Activated effector memory CD4-positive, alpha-beta T cell treated with anti-CD3 and anti-CD28 coated beads, Interleukin-2, amount 50 U/mL, for 16 hours (primary cell): ENCODE results near the gene KLHL24.
A peak's percentile ranks its signal among the peaks of the same experiment; 100 is the strongest.
"Not testable (repeated sequence)": the region's sequence is repeated elsewhere in the genome, so short reads cannot be mapped to it uniquely, and the experiment has no call there.

Experiments used
- DNase-seq: peaks from one replicate; pipeline ENCODE4 v3.0.0-alpha.2; 2020

Gene KLHL24, protein sequence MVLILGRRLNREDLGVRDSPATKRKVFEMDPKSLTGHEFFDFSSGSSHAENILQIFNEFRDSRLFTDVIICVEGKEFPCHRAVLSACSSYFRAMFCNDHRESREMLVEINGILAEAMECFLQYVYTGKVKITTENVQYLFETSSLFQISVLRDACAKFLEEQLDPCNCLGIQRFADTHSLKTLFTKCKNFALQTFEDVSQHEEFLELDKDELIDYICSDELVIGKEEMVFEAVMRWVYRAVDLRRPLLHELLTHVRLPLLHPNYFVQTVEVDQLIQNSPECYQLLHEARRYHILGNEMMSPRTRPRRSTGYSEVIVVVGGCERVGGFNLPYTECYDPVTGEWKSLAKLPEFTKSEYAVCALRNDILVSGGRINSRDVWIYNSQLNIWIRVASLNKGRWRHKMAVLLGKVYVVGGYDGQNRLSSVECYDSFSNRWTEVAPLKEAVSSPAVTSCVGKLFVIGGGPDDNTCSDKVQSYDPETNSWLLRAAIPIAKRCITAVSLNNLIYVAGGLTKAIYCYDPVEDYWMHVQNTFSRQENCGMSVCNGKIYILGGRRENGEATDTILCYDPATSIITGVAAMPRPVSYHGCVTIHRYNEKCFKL

DNA sequence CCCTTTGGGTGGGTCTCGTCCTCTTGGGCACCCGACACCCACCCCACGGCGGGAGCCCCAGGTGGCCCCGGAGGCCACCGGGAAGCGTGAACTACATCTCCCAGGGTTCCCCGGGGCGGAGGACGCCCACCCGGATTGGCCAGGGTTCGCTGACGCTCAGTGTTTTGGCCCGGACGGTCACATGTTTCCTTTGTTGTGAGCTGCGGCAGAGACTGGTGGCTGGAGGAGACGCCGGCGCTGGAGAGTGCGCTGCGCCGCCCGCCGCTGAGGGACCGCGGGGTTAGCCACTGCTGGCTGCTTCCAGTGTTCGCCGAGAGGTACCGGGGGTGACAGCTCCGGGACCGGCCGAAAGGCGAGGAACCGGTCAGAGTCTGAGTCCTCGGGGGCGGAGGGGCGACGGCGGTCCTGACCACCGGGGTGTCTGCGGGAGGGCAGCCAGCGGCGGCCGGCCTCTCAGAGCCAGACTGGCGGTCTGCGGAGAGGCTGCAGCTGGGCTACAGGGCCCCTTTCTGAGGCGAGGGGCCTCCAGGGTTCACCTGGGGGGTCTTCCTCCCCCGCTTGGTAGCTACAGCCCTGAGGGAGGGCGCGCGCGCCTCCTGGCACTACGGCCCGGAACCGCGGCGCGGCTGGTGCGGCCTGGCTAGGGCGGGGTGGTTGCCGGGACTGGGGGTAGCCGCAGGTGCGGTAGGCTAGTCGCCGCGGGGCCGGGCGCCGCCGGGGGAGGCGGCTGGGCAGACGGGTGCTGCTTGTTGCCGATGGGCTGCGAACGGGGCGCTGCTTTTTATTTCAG is at the start of gene KLHL24:
TSS of gene KLHL24 (plus strand) at position 193 of the 790 bp plus-strand sequence. CDS start 14,734 bp downstream, outside the sequence.
- DNase-seq = peak; percentile 97

DNA sequence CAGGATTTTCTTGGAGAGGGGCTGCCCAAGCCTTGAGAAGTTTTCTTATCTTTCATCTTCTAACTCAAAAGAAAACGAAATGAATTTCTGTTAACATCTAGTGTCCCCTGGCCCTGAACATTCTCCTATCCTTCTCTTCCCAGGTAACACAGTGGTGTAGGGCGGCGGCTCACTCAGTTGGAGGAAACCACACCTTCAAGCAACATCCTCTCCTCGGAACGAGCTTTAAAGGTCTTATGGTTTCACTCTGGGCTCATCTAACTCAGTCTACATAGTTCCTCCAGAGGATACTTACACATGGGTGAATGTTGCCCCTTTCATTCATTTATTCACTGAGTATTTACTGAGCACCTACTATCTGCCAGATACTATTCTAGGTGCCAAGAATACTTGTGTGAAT is 48.9 kb upstream of the KLHL24 start:
- no peak for DNase-seq

DNA sequence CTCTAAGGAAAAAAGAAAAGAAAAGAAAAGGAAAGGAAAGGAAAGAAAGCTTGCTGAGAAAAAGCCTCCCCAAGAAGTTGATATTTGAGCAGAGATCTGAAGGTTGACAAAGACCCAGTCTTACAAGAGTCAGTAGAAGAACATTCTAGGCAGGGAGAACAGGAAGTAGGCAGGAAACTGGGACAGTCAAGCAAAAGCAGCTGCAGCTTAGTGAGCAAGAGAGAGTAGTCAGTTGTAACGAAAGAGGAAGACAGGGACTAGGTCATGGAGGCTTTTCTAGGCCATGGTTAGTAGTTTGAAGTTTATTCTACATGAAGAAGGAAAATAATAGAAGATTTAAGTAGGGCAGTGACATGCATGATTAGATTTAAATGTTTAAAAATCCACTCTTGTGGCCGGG is 48.1 kb upstream of the KLHL24 start:
- DNase-seq = no peak

DNA sequence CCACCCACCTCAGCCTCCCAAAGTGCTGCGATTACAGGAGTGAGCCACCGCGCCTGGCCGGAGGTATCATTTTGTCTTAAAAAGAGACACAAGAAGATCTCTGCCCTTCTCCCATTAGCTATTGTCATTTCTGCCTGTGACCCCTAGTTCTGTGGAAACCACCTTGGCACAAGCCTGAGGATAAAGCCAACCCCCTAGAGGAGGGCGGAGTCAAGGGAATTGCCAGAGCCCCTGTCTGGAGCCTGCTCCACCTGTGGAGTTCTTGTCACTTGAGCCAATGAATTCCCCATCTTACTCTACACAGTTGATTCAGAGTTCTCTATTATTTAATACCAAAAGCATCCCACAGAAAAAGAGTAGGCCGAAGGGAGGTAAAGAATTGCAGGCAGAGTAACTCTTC is 45.0 kb upstream of the KLHL24 start:
- no peak for DNase-seq

DNA sequence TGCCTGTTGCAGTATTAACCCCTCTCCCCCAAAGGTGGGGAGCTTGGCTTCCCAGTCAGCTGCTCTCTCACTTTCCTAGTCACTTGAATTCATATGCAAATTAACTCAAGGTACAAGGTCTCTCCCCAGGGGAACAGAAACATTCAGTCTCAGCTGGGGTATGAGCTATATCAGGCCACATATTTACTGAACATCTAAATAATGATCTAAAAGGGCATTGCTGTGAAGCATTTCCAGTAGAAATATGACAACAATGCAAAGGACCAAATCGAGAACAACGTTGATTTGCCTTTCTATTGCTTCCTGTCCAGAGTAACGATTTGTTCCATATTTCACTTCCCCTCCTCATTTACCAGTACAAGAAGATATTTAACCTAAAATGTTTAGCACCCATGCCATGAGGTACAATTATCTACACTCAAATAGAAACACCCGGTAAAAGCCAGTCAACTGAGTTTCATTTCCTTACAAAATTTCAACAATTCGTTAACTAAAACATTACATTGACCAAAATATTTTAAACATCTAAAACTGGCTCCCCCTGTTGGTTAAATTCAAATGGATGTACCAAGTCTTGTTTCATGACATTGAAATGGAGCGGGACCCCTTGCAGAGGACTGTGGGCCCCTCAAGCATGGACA is 43.4 kb upstream of the KLHL24 start:
- DNase-seq = no peak

DNA sequence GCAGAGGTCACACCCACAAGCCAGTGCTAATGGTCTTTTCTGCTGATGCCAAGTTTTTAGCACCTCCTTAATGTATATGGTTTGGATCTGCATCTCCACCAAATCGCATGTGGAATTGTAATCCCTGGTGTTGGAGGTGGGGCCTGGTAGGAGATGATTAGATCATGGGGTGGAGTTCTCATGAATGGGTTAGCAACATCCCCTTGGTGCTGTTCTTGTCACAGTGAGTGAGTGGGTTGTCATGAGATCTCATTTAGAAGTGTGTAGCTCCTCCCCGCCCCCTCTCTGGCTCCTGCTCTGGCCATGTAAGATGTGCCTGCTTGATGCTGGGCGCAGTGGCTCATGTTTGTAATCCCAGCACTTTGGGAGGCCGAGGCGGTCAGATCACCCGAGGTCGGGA is 42.6 kb upstream of the KLHL24 start:
- no peak for DNase-seq

DNA sequence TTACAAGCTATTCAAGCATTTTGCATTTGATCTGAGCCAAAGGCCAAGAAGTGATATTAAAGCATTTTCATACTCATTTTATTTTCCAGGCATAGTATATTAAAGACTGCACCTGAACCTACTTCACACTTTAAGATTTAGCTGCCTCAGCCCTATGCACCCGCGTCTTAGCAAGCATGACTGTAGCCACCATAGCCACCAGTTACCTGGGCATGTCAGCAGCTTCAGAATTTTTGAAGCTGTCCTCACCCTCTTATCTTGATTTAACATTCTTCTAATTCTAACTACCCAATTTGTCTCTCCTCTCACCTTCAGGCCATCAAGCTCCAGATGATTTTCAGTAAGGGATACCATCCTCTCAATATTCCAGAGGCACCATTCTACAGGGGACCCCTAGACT is 40.8 kb upstream of the KLHL24 start:
- no peak for DNase-seq

DNA sequence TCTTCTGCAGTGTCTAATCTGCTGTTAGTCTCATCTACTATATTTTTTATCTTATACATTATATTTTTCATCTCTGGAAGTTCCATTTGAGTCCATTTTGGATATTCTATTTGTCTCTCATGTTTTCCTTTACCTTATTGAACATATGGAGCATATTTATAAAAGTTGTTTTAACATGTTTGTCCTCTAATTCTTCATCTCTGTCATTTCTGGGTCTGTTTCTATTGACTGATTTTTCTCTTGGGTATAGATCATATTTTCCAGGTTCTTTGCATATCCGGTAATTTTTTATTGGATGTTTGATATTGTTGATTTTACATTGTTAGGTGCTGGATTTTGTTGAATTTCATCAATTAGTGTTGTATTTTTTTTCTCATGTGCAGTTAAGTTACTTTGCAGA is 37.5 kb upstream of the KLHL24 start:
- no peak for DNase-seq

DNA sequence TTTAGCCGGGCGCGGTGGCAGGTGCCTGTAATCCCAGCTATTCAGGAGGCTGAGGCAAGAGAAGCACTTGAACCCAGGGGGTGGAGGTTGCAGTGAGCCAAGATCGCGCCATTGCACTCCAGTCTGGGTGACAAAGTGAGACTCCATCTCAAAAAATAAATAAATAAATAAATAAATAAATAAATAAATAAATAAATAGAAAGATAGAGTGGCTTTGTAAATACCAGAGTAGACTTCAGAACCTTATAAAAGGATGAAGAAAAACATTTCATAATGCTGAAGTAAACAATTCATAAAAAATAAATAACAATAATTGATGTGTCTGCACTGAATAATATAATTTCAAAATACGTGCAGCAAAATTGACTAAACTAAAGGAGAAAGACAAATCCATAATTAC is 24.1 kb upstream of the KLHL24 start:
- not testable (repeated sequence) for DNase-seq

DNA sequence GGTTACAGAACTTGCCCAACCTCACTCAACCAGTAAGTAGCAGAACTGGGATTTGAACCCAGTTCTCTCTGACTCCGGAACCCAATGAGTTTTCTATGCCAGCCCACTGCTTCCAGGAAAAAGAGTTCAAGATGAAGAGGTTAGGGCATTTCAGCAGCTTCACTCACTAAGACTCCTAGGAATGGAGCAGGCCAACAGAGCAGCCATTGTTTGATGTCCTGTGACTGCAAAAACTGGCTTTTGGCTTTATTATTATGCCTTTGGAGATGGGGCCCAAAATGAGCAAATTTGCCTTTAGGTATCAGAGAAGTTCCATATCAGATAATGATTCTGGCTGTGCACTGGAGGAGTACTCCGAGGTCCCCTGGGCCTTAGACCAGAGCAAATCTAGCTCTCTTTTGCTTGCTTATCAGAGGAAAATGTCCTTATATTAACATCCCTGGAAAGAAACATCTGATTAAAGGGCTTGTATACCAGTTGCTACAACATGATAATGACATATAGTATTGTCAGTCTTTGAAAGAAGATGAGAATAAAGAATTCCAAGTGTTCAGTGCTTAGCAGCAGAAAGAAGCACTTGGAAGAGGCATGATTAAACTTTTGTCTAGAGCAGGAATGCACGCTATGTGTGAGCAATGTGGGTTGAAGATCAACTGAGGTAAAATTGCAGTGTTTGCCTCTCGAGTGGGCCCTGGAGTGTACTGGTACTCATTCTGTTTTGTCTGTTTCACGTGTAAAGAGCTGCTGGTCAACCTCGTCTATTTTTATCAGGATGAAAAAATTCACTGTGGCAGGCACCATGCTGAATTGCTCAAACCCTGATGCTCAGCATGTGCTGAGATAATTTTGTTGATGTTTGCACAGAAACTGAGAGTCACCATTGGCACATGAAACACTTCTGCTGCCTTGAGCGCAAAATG is 21.8 kb upstream of the KLHL24 start:
- DNase-seq = no peak

DNA sequence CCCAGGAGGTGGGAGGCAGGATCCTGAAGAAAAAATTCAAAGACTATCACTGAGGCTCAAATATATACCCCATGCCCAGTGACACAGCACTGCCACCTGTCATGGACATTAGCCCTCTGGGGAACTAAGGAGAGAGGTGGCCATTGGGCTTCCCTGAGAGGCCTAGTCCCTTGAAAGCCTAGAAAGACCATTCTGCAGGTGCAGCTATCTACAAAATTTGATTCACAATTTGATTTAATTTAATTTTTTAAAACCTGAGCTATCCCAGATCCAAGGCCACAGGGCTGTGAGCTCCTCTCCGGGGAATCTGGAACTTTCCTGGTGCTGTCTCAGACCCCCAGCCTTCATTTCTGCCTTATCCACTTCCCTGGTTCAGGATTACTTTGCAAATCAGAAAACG is 16.9 kb upstream of the KLHL24 start:
- no peak for DNase-seq

DNA sequence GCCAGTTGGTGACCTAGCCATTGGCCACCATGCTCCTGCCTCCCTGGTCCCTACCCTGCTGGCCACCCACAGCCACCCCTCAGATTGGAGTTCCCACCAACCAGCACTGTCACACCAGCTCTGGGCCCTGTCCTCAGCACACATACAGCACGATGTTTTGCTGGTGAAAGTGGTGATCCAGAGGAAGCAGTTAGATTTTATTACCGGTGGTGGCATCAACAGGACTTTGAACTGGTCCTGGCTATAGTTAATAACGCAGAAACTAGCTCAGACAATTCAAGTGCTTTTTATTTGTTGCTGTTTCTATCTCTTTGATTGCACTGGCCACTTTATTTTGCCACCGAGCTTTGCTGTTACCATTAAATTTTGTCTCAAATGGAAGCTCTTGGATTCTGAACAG is 16.4 kb upstream of the KLHL24 start:
- DNase-seq = no peak

DNA sequence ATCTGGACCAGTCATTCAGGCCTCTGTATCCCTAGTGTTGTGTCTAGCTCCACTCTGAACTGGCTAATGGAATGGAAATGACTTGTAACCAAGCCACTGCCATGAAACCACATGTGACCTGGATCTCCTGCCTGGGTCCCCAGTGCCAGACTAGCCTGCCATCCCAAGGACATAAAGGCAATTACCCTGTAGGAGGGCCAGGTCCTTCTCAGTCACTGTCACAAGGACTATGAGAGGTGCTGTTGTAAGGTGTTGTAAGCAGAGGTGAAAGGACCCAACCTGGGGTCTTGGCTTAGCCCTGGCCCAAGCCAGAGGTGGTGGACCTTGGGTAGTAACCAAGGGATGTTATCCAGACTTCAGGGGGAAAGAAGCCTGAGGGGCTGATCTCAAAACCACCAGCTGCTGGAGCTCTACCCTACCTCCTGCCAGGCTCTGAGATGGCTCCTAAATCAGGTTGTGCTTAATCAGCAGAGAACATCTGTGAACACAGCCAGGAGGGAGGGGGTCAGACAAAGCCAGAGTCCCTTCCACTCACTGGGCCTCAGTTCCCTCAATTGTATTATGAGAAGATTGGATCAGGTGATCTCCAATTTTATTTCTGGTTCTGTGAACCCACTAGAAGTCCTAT is 15.7 kb upstream of the KLHL24 start:
- DNase-seq = no peak

DNA sequence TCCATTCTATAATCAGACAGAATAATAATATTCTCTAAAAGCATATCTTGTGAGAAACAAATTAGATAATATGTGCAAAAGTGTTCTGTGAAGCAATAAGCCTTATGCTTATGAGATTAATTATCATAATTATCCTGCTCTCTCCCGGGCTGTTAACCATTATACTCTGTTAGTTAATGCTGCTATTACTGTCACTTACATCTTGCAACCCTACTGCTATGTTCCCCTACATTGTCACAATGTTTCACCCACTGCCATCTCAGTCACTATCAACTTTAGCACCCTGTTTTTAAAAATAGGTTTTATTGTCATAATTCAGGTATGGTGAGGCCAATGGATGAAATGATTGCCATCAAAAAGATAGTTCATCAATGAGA is 15.2 kb upstream of the KLHL24 start:
- no peak for DNase-seq

DNA sequence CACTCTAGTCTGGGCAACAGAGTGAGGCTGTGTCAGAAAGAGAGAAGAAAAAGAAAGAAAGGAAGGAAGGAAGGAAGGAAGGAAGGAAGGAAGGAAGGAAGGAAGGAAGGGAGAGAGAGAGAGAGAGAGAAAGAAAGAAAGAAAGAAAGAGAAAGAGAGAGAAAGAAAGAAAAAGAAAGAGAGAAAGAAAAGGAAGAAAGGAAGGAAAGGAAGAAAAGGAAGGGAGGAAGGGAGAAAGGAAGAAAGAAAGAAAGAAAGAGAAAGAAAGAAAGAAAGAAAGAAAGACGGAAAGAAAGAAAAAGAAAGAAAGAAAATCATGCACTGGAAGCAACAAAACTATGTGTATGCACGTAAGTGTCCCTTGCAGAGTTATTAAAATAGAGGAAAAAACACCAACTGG is 12.9 kb upstream of the KLHL24 start:
- not testable (repeated sequence) for DNase-seq

DNA sequence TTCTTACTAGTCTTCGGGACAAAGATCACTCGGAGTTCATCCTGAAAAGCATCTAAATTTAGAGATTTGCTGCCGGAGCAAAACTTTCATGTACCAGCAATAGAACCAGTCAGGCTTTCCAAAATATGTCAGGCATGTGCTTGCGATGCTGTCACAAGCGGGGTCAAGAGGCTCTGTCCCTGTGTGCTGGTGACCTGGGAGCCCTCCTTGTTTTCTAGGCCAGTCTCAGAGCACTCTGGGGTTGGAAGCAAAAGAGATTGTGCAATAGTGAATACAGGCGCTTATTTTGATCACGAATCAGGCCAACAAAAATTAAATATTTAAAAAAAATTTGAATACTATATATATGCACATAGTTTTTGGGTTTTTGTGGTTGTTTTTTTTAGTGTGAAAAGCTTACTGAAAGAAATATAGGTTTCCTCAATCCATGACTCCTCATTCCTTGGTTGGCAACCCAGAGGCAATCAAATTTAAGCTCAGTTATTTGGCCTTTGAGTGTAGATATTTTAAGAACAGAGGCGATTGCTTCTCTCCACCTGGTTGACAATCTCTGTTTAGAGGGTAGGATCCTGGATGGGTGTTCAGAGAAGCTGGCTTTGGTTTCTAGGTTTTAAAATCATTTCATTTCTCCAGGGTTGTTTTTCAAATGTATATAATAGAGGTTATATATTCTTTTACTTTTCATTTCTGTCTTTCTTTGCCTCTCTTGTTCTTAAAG is 8.4 kb upstream of the KLHL24 start:
- DNase-seq = no peak

DNA sequence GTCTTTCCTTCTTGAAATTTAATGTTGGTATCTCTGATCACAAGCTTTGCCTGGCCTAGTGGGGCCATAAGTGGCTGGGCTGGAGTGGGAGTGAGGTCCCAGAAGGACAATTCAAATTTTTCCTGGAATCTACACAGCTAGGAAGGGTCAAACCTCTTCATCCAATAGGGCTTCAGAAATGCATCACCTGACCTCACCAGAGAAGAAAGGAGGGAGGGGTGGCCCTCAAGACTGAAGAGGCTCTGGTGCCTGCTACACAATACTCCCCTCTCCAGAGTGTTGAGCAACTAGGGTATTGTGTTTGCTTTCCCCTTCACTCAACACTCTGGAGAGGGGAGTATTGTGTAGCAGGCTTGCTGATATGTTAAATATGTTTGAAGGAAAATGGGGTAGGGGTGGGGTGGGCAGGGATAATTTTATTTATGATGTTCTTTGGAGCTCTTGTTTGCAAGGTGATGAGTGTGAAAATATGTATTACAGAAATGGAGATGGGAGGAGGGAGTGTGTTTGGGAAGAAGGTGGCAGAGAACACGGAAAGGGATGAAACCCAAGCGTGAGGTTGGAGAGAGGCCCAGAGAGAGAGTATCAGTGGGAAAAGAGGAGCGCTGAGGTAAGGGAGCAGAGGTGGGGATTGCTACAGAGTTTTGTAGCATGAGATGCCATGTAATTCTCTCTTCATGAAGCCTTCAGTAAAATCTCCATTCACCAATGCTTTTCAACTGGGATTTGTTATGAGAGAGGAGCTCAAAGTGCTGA is 5.7 kb upstream of the KLHL24 start:
- no peak for DNase-seq

DNA sequence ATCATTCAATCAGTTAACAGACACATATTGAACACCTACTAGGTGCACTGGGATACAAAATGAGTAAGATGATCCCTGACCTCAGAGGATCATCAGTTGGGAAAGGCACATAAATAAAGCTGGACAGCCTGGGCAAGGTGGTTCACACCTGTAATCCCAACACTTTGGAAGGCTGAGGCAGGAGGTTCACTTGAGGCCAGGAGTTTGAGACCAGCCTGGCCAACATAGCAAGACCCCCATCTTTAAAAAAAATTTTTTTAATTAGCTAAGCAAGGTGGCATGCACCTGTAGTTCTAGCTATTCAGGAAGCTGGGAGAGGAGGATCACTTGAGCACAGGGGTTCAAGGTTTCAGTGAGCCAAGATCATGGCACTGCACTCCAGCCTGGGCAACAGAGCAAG is 3.7 kb upstream of the KLHL24 start:
- no peak for DNase-seq

DNA sequence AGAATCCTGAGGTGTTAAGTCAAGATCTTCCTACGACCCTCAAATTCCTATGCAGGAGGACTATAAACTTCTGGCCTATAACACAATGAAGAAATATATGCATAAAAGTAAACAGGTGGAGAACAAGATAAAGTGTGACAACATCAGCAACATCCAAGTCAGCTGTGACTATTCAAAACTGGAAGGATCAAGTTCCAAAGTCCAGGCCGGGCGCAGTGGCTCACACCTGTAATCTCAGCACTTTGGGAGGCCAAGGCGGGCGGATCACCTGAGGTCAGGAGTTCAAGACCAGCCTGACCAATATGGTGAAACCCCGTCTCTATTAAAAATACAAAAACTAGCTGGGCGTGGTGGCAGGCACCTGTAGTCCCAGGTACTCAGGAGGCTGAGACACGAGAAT is 2.7 kb upstream of the KLHL24 start:
- not testable (repeated sequence) for DNase-seq

DNA sequence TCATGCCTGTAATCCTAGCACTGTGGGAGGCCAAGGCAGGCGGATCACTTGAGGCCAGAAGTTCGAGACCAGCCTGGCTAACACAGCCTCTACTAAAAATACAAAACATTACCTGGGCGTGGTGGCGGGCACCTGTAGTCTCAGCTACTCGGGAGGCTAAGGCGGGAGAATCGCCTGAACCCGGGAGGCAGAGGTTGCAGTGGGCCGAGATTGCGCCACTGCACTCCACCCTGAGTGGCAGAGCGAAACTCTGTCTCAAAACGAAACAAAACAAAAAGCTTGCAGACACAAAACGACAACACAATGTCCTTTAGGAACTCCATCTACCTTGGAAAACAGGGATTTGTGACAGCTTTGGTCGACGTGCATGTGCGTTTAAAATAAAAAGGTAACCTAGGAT is 716 bp upstream of the KLHL24 start:
- DNase-seq = no peak

DNA sequence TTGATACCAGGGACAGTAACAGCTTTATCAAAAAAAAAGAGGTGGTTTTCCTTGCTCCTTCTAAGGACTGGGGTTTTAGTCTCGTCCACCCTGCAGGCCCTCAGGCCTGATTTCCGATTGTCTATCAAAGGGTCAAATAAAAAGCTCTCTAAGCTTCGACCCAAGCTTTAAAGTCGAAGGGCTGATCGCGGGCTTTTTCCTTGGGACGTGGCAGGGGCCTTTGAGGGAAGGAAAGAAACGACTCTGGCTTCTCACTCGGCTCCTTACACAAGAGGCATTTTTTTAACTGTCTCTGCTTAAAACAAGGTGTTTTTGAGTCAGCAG is 354 bp upstream of the KLHL24 start:
- no peak for DNase-seq
